GM23248 (cell line): ENCODE measurements around the gene CST4.

Experiments used
- EZH2 ChIP-seq: fragments of 200-600 bp; sonication (generic); IDR thresholded peaks from 2 replicates; pipeline ENCODE4 v1.6.1; 2018; ENCODE audit warnings: antibody characterized with exemption, mild to moderate bottlenecking; ENCODE audit not compliant: insufficient read depth, poor library complexity, severe bottlenecking
- EZH2phosphoT487 ChIP-seq: fragments of 200-600 bp; sonication (generic); IDR thresholded peaks from 2 replicates; pipeline ENCODE4 v1.6.1; 2018; ENCODE audit warnings: antibody characterized with exemption, moderate library complexity, mild to moderate bottlenecking, low read depth; ENCODE audit not compliant: insufficient read depth

- TF ChIP-seq EZH2phosphoT487 (no peak), EZH2 (no peak)
Observed at GRCh38 chr20:23643659-23644058, 45.2 kb downstream of the CST4 start.
